Activated naive CD8-positive, alpha-beta T cell treated with anti-CD3 and anti-CD28 coated beads for 36 hours (primary cell): ENCODE measurements around the gene MTA3. TPM values are rescaled to one million over a fixed set of nuclear protein-coding genes. Genes with fewer than 3 reads are reported as not detected.

Experiments used
- total RNA-seq, 2 experiments: library from RNA; stranded (reverse); gene quantifications; one replicate each; pipeline ENCODE4 v1.2.3, GENCODE V29; 2021

The MTA3 gene
- total RNA-seq, 2 experiments from 2014 or later, result 32.0 to 34.7 TPM

Other genes starting within 250 kb of the MTA3 start
- gene COX7A2L, start 207.4 kb upstream of the MTA3 start, total RNA-seq, result 100 to 1,000 TPM; 107 to 110 TPM
- gene KCNG3, start 74.7 kb upstream of the MTA3 start, total RNA-seq, result under 1 TPM; 0.29 to 0.48 TPM
- under 1 TPM in 1 of 2 experiments, not detected in 1; 0.16 TPM for gene OXER1, start 195.5 kb downstream of the MTA3 start, total RNA-seq
- 1 to 10 TPM in 1 of 2 experiments, under 1 TPM in 1; 0.33 to 1.1 TPM for gene HAAO, start 224.0 kb downstream of the MTA3 start, total RNA-seq